ENCODE measurements around the gene ITGA5. TPM values are rescaled to one million over a fixed set of nuclear protein-coding genes. Genes with fewer than 3 reads are reported as not detected.

Gene ITGA5
- total and polyA plus RNA-seq, 9 of the 15 experiments (the other 6 are each of a cell fraction or from before 2014, with no cell fraction given), result 9.1 to 82.1 (median 47.4) TPM

DNA sequence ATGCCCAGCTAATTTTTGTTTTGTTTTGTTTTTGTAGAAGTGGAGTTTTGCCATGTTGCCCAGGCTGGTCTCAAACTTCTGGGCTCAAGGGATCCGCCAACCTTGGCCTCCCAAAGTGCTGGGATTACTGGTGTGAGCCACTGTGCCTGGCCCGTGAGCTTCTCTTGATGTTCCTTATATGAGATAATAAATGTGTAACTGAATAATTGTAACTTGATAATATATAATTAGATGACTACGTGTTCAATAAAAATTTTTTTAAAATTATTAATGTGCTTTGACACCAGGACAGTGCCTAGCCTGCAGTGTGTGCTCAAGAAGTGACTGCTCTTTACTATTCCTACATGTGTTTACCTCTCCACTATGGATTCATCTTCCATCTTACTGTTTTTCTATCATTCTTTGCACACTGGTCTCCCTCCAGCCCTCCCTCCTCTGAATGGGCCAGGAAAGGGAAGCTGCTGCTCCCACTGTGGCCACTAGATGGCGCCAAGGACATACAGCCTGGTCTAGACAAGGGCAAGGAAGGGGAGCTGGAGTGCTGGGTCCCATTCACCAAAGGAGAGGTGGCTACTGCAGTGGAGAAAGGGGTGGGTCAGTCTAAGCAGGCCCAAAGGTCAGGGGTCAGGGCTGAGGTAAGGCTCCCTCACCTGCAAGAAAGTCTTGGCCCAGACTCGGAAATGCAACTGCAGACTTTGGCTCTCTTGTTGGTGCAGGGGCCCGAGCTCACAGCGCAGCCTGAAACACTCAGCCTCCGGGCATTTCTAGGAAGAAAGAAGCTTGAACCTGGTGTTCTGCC, 19.9 kb downstream of the ITGA5 start (continued):
- 0 out of 2 replicates have a peak, but pooled peaks have one; percentile 31 for TF ChIP-seq ZNF592 (IDR thresholded peaks at IDR 0.05)
- peak; percentile 82 for TF ChIP-seq HDGF (IDR thresholded peaks at IDR 0.05)
- peak; percentile 58; the same call in 1 of the 2 replicates for TF ChIP-seq GABPB1 (CRISPR knock-in tag; IDR thresholded peaks at IDR 0.05)
- TF ChIP-seq ARNT (IDR thresholded peaks at IDR 0.05), result 0 out of 4 replicates have a peak, but pooled peaks of 1 of the 2 experiments have one; percentile 41
- TF ChIP-seq RBM14 (IDR thresholded peaks at IDR 0.05; ENCODE audit: borderline replicate concordance, insufficient read depth, low read depth, low read length), result no peak
- TF ChIP-seq, protein P1, sequence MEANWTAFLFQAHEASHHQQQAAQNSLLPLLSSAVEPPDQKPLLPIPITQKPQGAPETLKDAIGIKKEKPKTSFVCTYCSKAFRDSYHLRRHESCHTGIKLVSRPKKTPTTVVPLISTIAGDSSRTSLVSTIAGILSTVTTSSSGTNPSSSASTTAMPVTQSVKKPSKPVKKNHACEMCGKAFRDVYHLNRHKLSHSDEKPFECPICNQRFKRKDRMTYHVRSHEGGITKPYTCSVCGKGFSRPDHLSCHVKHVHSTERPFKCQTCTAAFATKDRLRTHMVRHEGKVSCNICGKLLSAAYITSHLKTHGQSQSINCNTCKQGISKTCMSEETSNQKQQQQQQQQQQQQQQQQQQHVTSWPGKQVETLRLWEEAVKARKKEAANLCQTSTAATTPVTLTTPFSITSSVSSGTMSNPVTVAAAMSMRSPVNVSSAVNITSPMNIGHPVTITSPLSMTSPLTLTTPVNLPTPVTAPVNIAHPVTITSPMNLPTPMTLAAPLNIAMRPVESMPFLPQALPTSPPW (CRISPR knock-in tag; IDR thresholded peaks at IDR 0.05), result peak; percentile 76
- no peak for TF ChIP-seq FOSL1 (tag; conservative IDR thresholded peaks at IDR 0.05)
- peak; percentile 59; the same call in 1 of the 2 replicates for TF ChIP-seq TFAP4 (CRISPR knock-in tag; IDR thresholded peaks at IDR 0.05; ENCODE audit: borderline replicate concordance)
- TF ChIP-seq TAL1 (IDR thresholded peaks at IDR 0.05), result no peak
- TF ChIP-seq, protein P2, sequence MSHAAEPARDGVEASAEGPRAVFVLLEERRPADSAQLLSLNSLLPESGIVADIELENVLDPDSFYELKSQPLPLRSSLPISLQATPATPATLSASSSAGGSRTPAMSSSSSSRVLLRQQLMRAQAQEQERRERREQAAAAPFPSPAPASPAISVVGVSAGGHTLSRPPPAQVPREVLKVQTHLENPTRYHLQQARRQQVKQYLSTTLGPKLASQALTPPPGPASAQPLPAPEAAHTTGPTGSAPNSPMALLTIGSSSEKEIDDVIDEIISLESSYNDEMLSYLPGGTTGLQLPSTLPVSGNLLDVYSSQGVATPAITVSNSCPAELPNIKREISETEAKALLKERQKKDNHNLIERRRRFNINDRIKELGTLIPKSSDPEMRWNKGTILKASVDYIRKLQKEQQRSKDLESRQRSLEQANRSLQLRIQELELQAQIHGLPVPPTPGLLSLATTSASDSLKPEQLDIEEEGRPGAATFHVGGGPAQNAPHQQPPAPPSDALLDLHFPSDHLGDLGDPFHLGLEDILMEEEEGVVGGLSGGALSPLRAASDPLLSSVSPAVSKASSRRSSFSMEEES (CRISPR knock-in tag; IDR thresholded peaks at IDR 0.05), result no peak
- TF ChIP-seq PRPF4 (IDR thresholded peaks at IDR 0.05; ENCODE audit: insufficient read depth, low read depth, low read length, poor library complexity, severe bottlenecking), result no peak
- TF ChIP-seq HNRNPLL (IDR thresholded peaks at IDR 0.05; ENCODE audit: low read depth, low read length, poor library complexity, severe bottlenecking), result peak; percentile 20
- peak; percentile 52; the same call in 1 of the 2 replicates for TF ChIP-seq STAT6 (CRISPR knock-in tag; IDR thresholded peaks at IDR 0.05)
